WTC11 (cell line): ENCODE data around the gene PYM1. TPM values are rescaled to one million over a fixed set of nuclear protein-coding genes. Genes with fewer than 3 reads are reported as not detected.

Experiments used
- AR ChIP-seq: fragments of 250-450 bp; sonication (Bioruptor Pico); IDR thresholded peaks from 2 replicates; pipeline ENCODE4 v1.9.0; 2021; ENCODE audit warnings: mild to moderate bottlenecking
- ATF1 ChIP-seq: sonication (generic); formaldehyde crosslinking; IDR thresholded peaks from 2 replicates; pipeline ENCODE4 v1.8.1; 2023; ENCODE audit warnings: mild to moderate bottlenecking, moderate library complexity, missing genetic modification reagents
- ATF2 ChIP-seq: sonication (generic); formaldehyde crosslinking; IDR thresholded peaks from 2 replicates; pipeline ENCODE4 v1.8.1; 2022; ENCODE audit warnings: low read depth, missing genetic modification reagents, borderline replicate concordance
- ATF6 ChIP-seq: sonication (generic); formaldehyde crosslinking; IDR thresholded peaks from 2 replicates; pipeline ENCODE4 v1.8.1; 2023; ENCODE audit warnings: mild to moderate bottlenecking, missing genetic modification reagents
- E2F1 ChIP-seq: sonication (generic); formaldehyde crosslinking; IDR thresholded peaks from 2 replicates; pipeline ENCODE4 v1.8.0; 2022; ENCODE audit warnings: mild to moderate bottlenecking, missing genetic modification reagents
- E2F4 ChIP-seq: sonication (generic); formaldehyde crosslinking; IDR thresholded peaks from 2 replicates; pipeline ENCODE4 v1.8.1; 2022; ENCODE audit warnings: low read depth, mild to moderate bottlenecking, moderate library complexity, missing genetic modification reagents, borderline replicate concordance
- E2F5 ChIP-seq: sonication (generic); formaldehyde crosslinking; IDR thresholded peaks from 2 replicates; pipeline ENCODE4 v1.8.1; 2022; ENCODE audit warnings: mild to moderate bottlenecking, moderate library complexity, missing genetic modification reagents
- FOXP1 ChIP-seq: sonication (generic); formaldehyde crosslinking; IDR thresholded peaks from 2 replicates; pipeline ENCODE4 v1.8.0; 2022; ENCODE audit warnings: missing genetic modification reagents, mild to moderate bottlenecking, moderate library complexity, borderline replicate concordance
- FOXP4 ChIP-seq: sonication (generic); formaldehyde crosslinking; IDR thresholded peaks from 2 replicates; pipeline ENCODE4 v1.8.0; 2022; ENCODE audit warnings: mild to moderate bottlenecking, missing genetic modification reagents
- IRF2 ChIP-seq: sonication (generic); formaldehyde crosslinking; IDR thresholded peaks from 2 replicates; pipeline ENCODE4 v1.8.0; 2022; ENCODE audit warnings: low read depth, missing genetic modification reagents, borderline replicate concordance
- MXD4 ChIP-seq: fragments of 250-450 bp; sonication (Bioruptor Pico); IDR thresholded peaks from 2 replicates; pipeline ENCODE4 v1.8.0; 2021; ENCODE audit warnings: mild to moderate bottlenecking, moderate library complexity, borderline replicate concordance
- PRDM15 ChIP-seq: sonication (generic); formaldehyde crosslinking; IDR thresholded peaks from 2 replicates; pipeline ENCODE4 v1.8.0; 2022; ENCODE audit warnings: missing genetic modification reagents
- PREB ChIP-seq: sonication (generic); formaldehyde crosslinking; IDR thresholded peaks from 2 replicates; pipeline ENCODE4 v1.8.1; 2022; ENCODE audit warnings: mild to moderate bottlenecking, missing genetic modification reagents, moderate library complexity, borderline replicate concordance
- ZNF532 ChIP-seq: fragments of 250-450 bp; sonication (Bioruptor Pico); IDR thresholded peaks from 2 replicates; pipeline ENCODE4 v1.9.0; 2021; ENCODE audit warnings: mild to moderate bottlenecking, borderline replicate concordance
- total RNA-seq: library from RNA; stranded (reverse); gene quantifications from 3 replicates; pipeline ENCODE4 v1.2.3, GENCODE V29; 2021

PYM1 gene
- total RNA-seq, 1 experiment from 2014 or later: 55.5 TPM

GRCh38 chr12:55966408-55967281 lies 39.0 kb upstream of the PYM1 start, which contains the start of gene CDK2 (continued):
- no peak for TF ChIP-seq E2F4 (CRISPR knock-in tag)
- TF ChIP-seq AR (CRISPR knock-in tag): no peak
- no peak for TF ChIP-seq ZNF532 (CRISPR knock-in tag)
- TF ChIP-seq IRF2 (CRISPR knock-in tag): no peak
- no peak for TF ChIP-seq MXD4 (CRISPR knock-in tag)
- TF ChIP-seq PRDM15: peak; percentile 51; the same call in 1 of the 2 replicates
- no peak for TF ChIP-seq ATF2
- TF ChIP-seq FOXP1 (CRISPR knock-in tag): no peak
- peak; percentile 44; the same call in 1 of the 2 replicates for TF ChIP-seq E2F5
- no peak for TF ChIP-seq ATF1
- TF ChIP-seq ATF6 (CRISPR knock-in tag): no peak
- no peak for TF ChIP-seq FOXP4 (CRISPR knock-in tag)
- TF ChIP-seq E2F1: no peak
- TF ChIP-seq PREB: no peak
